Naive thymus-derived CD4-positive, alpha-beta T cell (primary cell): ENCODE measurements around the gene DGCR2. TPM values are rescaled to one million over a fixed set of nuclear protein-coding genes. Genes with fewer than 3 reads are reported as not detected.

Source experiments
- ATAC-seq: fragments of 150-1000 bp; cut with Tn5 transposase; 2 replicates; pipeline ENCODE4 v1.10.0; 2021; ENCODE audit warnings: mild to moderate bottlenecking, moderate library complexity
- CTCF ChIA-PET: fragments of 350-600 bp; sonication (Branson Sonifier 250); formaldehyde crosslinking; loops from one replicate; lab custom pipeline; 2021; ENCODE audit warnings: antibody characterized with exemption; lab: Charles Lee
- POLR2A ChIA-PET: fragments of 350-600 bp; sonication (Branson Sonifier 250); formaldehyde crosslinking; loops from one replicate; lab custom pipeline; 2021; ENCODE audit warnings: antibody characterized with exemption, inconsistent platforms; lab: Charles Lee
- DNase-seq, 9 donors: peaks; one replicate each; pipeline versions ENCODE4 v3.0.0 to v3.0.0-alpha.2; 2020 to 2022; ENCODE audit warnings: mixed read lengths in 1 of 9
- H3K27ac ChIP-seq: one replicate; pipeline ENCODE4 v1.7.0; 2013; ENCODE audit warnings: mild to moderate bottlenecking, low read depth, low read length, moderate library complexity
- H3K27me3 ChIP-seq, 2 donors: one replicate each; pipeline ENCODE4 v1.7.0; 2013; ENCODE audit warnings: low read length in 2 of 2, mild to moderate bottlenecking in 2 of 2, moderate library complexity in 2 of 2; ENCODE audit not compliant: control insufficient read depth in 2 of 2, insufficient read depth in 2 of 2
- H3K36me3 ChIP-seq, 3 experiments: 1 replicate in 2 of 3; 2 replicates in 1 of 3; pipeline ENCODE4 v1.7.0; 2013; ENCODE audit warnings: low read length in 3 of 3, mild to moderate bottlenecking in 3 of 3, moderate library complexity in 1 of 3; ENCODE audit not compliant: insufficient read depth in 3 of 3, control insufficient read depth in 2 of 3
- H3K4me1 ChIP-seq, 2 donors: one replicate each; pipeline ENCODE4 v1.7.0; 2013; ENCODE audit warnings: low read length in 2 of 2, mild to moderate bottlenecking in 2 of 2, moderate library complexity in 1 of 2; ENCODE audit not compliant: control insufficient read depth in 2 of 2, insufficient read depth in 2 of 2
- H3K4me3 ChIP-seq: 2 replicates; pipeline ENCODE4 v1.7.0; 2013; ENCODE audit warnings: mild to moderate bottlenecking, low read length
- H3K9me3 ChIP-seq, 3 experiments: 1 replicate in 2 of 3; 2 replicates in 1 of 3; pipeline ENCODE4 v1.7.0; 2013; ENCODE audit warnings: low read length in 3 of 3; ENCODE audit not compliant: control insufficient read depth in 2 of 3
- H3K27ac Mint-ChIP-seq, 9 donors: one replicate each; pipeline ENCODE4 v1.8.0; 2020 to 2022; ENCODE audit warnings: mixed read lengths in 9 of 9, mild to moderate bottlenecking in 8 of 9, moderate library complexity in 5 of 9, inconsistent platforms in 2 of 9
- H3K27me3 Mint-ChIP-seq, 5 donors: one replicate each; pipeline ENCODE4 v1.8.0; 2021 to 2022; ENCODE audit warnings: mixed read lengths in 5 of 5, mild to moderate bottlenecking in 1 of 5
- H3K36me3 Mint-ChIP-seq, 5 donors: one replicate each; pipeline ENCODE4 v1.8.0; 2020 to 2022; ENCODE audit warnings: mixed read lengths in 5 of 5, mild to moderate bottlenecking in 3 of 5, inconsistent platforms in 1 of 5
- H3K4me1 Mint-ChIP-seq, 7 donors: one replicate each; pipeline ENCODE4 v1.8.0; 2020 to 2022; ENCODE audit warnings: mixed read lengths in 7 of 7, mild to moderate bottlenecking in 3 of 7, inconsistent platforms in 1 of 7
- H3K4me3 Mint-ChIP-seq, 10 donors: one replicate each; pipeline ENCODE4 v1.8.0; 2020 to 2022; ENCODE audit warnings: mild to moderate bottlenecking in 10 of 10, mixed read lengths in 10 of 10, moderate library complexity in 6 of 10, inconsistent platforms in 2 of 10
- H3K9me3 Mint-ChIP-seq, 11 donors: one replicate each; pipeline ENCODE4 v1.8.0; 2020 to 2022; ENCODE audit warnings: mixed read lengths in 11 of 11, mild to moderate bottlenecking in 4 of 11, inconsistent platforms in 1 of 11, moderate library complexity in 1 of 11
- intact Hi-C, 2 donors: fragments of 100-400 bp; cut with micrococcal nuclease; formaldehyde crosslinking; loops; one replicate each; pipeline ENCODE4 v1.15.1; 2023
- polyA plus RNA-seq, 2 donors: library from polyadenylated mRNA; unstranded; fragments of 300-500 nt; fragmentation: Illumina TruSeq; gene quantifications; one replicate each; pipeline ENCODE4 v1.2.3, GENCODE V29; 2021
- total RNA-seq, 6 experiments: library from RNA in 5 of 6; stranded (reverse) in 5 of 6; gene quantifications; 1 replicate in 5 of 6; 2 replicates in 1 of 6; pipeline ENCODE4 v1.2.3 and lab custom pipeline; 2021 to 2026

DGCR2 gene
- total and polyA plus RNA-seq, 7 experiments from 2014 or later = 38.8 to 81.9 (median 50.4) TPM

- POLR2A ChIA-PET = no interaction called here
- CTCF ChIA-PET = interaction anchor here (0.6 kb wide), 1 partner anchor 21 kb away, joined by 4 read pairs; no protein-coding TSS in a partner anchor
These were observed 12.1 kb upstream of the DGCR2 start for GRCh38 chr22:19134176-19134831.

GRCh38 chr22:19133561-19133960, 11.3 kb upstream of the DGCR2 start:
- H3K9me3 Mint-ChIP-seq = no peaks in the 10 kb centered on the region
- Histone ChIP-seq H3K9me3 (no peaks in the 10 kb centered on the region), H3K4me1 (no peaks in the 10 kb centered on the region), H3K36me3 (peaks cover 1 to 73% (median 5%) of the 10 kb centered on the region in 3 experiments), H3K4me3 (no peak overlapping the region), H3K27me3 (no peaks in the 10 kb centered on the region), H3K27ac (no peak overlapping the region)
- CTCF ChIA-PET = interaction anchor here (0.6 to 1.0 kb wide), 2 partner anchors 11 to 21 kb away, joined by 3 read pairs; partner anchors contain the start of gene ESS2
- DNase-seq (no peak), ATAC-seq (no peak)
- H3K4me3 Mint-ChIP-seq = no peak overlapping the region
- H3K36me3 Mint-ChIP-seq = peaks cover 0 to 32% (median 12%) of the 10 kb centered on the region in 5 donors
- peaks cover 0 to 10% (median 3%) of the 10 kb centered on the region in 7 donors for H3K4me1 Mint-ChIP-seq
- intact Hi-C loops = no loop called here
- no peak overlapping the region for H3K27ac Mint-ChIP-seq
- no peaks in the 10 kb centered on the region for H3K27me3 Mint-ChIP-seq
- POLR2A ChIA-PET = interaction anchor here (0.5 kb wide), 1 partner anchor 127 kb away, joined by 5 read pairs; no protein-coding TSS in a partner anchor

More at GRCh38 chr22:19134176-19134831, 12.1 kb upstream of the DGCR2 start:
- Histone ChIP-seq H3K27me3 (no peaks in the 10 kb centered on the region), H3K4me3 (no peak overlapping the region), H3K4me1 (no peaks in the 10 kb centered on the region), H3K27ac (no peak overlapping the region), H3K9me3 (no peaks in the 10 kb centered on the region), H3K36me3 (peaks cover 5 to 80% (median 7%) of the 10 kb centered on the region in 3 experiments)
- DNase-seq = no peak
- Mint-ChIP-seq H3K4me3 (no peak overlapping the region), H3K36me3 (peaks cover 0 to 36% (median 12%) of the 10 kb centered on the region in 5 donors), H3K27ac (no peak overlapping the region), H3K27me3 (no peaks in the 10 kb centered on the region), H3K9me3 (no peaks in the 10 kb centered on the region), H3K4me1 (peaks cover 0 to 10% (median 3%) of the 10 kb centered on the region in 7 donors)
- intact Hi-C loops = no loop called here
- no peak for ATAC-seq

GRCh38 chr22:19132693-19133400, 10.6 kb upstream of the DGCR2 start:
- H3K4me1 ChIP-seq = no peaks in the 10 kb centered on the region
- Mint-ChIP-seq H3K4me3 (no peak overlapping the region), H3K27ac (peak overlapping the region in 2 of 9 donors; percentile 11 to 53), H3K9me3 (no peaks in the 10 kb centered on the region), H3K4me1 (peaks cover 0 to 10% (median 3%) of the 10 kb centered on the region in 7 donors), H3K27me3 (no peaks in the 10 kb centered on the region), H3K36me3 (peaks cover 0 to 32% (median 12%) of the 10 kb centered on the region in 5 donors)
- CTCF ChIA-PET = interaction anchor here (1.0 kb wide), 1 partner anchor 12 kb away, joined by 3 read pairs; the partner anchor contains the start of gene ESS2
- no peaks in the 10 kb centered on the region for H3K9me3 ChIP-seq
- ATAC-seq = peak; percentile 30
- H3K36me3 ChIP-seq = peaks cover 0 to 65% (median 3%) of the 10 kb centered on the region in 3 experiments
- H3K27me3 ChIP-seq = no peaks in the 10 kb centered on the region
- no peak overlapping the region for H3K4me3 ChIP-seq
- POLR2A ChIA-PET = interaction anchor here (0.5 kb wide), 1 partner anchor 128 kb away, joined by 5 read pairs; no protein-coding TSS in a partner anchor
- no peak overlapping the region for H3K27ac ChIP-seq
- DNase-seq = no peak
- intact Hi-C loops = no loop called here

GRCh38 chr22:19132153-19132552, 9.9 kb upstream of the DGCR2 start:
- no peaks in the 10 kb centered on the region for H3K9me3 Mint-ChIP-seq
- no peaks in the 10 kb centered on the region for H3K27me3 Mint-ChIP-seq
- no peaks in the 10 kb centered on the region for H3K4me1 ChIP-seq
- H3K36me3 Mint-ChIP-seq = peaks cover 0 to 32% (median 12%) of the 10 kb centered on the region in 5 donors
- H3K27ac ChIP-seq = no peak overlapping the region
- no peaks in the 10 kb centered on the region for H3K27me3 ChIP-seq
- DNase-seq = no peak
- intact Hi-C loops = no loop called here
- peaks cover 0 to 10% (median 3%) of the 10 kb centered on the region in 7 donors for H3K4me1 Mint-ChIP-seq
- H3K27ac Mint-ChIP-seq = peak overlapping the region in 1 of 9 donors; percentile 17
- H3K4me3 Mint-ChIP-seq = no peak overlapping the region
- H3K4me3 ChIP-seq = no peak overlapping the region
- POLR2A ChIA-PET = no interaction called here
- H3K9me3 ChIP-seq = no peaks in the 10 kb centered on the region
- no peak for ATAC-seq
- CTCF ChIA-PET = no interaction called here
- H3K36me3 ChIP-seq = peaks cover 0 to 58% (median 3%) of the 10 kb centered on the region in 3 experiments

GRCh38 chr22:19131685-19132015, 9.4 kb upstream of the DGCR2 start:
- peaks cover 0 to 53% (median 2%) of the 10 kb centered on the region in 3 experiments for H3K36me3 ChIP-seq
- H3K4me1 Mint-ChIP-seq = peaks cover 0 to 10% (median 3%) of the 10 kb centered on the region in 7 donors
- peaks cover 0 to 27% (median 10%) of the 10 kb centered on the region in 5 donors for H3K36me3 Mint-ChIP-seq
- POLR2A ChIA-PET = no interaction called here
- no peak overlapping the region for H3K27ac ChIP-seq
- H3K27me3 Mint-ChIP-seq = no peaks in the 10 kb centered on the region
- no peak overlapping the region for H3K4me3 Mint-ChIP-seq
- H3K4me1 ChIP-seq = no peaks in the 10 kb centered on the region
- ATAC-seq (no peak), DNase-seq (no peak)
- H3K4me3 ChIP-seq = no peak overlapping the region
- CTCF ChIA-PET = no interaction called here
- H3K27ac Mint-ChIP-seq = peak overlapping the region in 1 of 9 donors; percentile 17
- intact Hi-C loops = no loop called here
- H3K27me3 ChIP-seq = no peaks in the 10 kb centered on the region
- no peaks in the 10 kb centered on the region for H3K9me3 Mint-ChIP-seq
- H3K9me3 ChIP-seq = no peaks in the 10 kb centered on the region

GRCh38 chr22:19130959-19131684, 8.9 kb upstream of the DGCR2 start, which contains the start of gene TSSK2:
TSS of gene TSSK2 (plus strand) at chr22:19131308. CDS start at chr22:19131400, 92 bp downstream.
- peaks cover 0 to 10% (median 0%) of the 10 kb centered on the region in 7 donors for H3K4me1 Mint-ChIP-seq
- peaks cover 0 to 22% (median 6%) of the 10 kb centered on the region in 5 donors for H3K36me3 Mint-ChIP-seq
- no peak within 1 kb of the TSS for H3K4me3 ChIP-seq
- H3K27me3 ChIP-seq = no peaks in the 10 kb centered on the region
- no peaks in the 10 kb centered on the region for H3K27me3 Mint-ChIP-seq
- no peaks in the 10 kb centered on the region for H3K4me1 ChIP-seq
- no peak within 1 kb of the TSS for H3K27ac ChIP-seq
- H3K36me3 ChIP-seq = peaks cover 0 to 48% (median 0%) of the 10 kb centered on the region in 3 experiments
- DNase-seq = no peak
- ATAC-seq = no peak
- intact Hi-C loops = no loop called here
- POLR2A ChIA-PET = no interaction called here
- peak within 1 kb of the TSS in 2 of 9 donors; percentile 15 to 17 for H3K27ac Mint-ChIP-seq
- H3K9me3 Mint-ChIP-seq = no peaks in the 10 kb centered on the region
- no peak within 1 kb of the TSS for H3K4me3 Mint-ChIP-seq
- H3K9me3 ChIP-seq = no peaks in the 10 kb centered on the region
- CTCF ChIA-PET = no interaction called here
